Measurements from ENCODE around the gene NAV2. TPM values are rescaled to one million over a fixed set of nuclear protein-coding genes. Genes with fewer than 3 reads are reported as not detected.
A peak's percentile ranks its signal among the peaks of the same experiment; 100 is the strongest.

The NAV2 gene
- total RNA-seq, 1 donor from 2014 or later, result 17.0 TPM

DNA sequence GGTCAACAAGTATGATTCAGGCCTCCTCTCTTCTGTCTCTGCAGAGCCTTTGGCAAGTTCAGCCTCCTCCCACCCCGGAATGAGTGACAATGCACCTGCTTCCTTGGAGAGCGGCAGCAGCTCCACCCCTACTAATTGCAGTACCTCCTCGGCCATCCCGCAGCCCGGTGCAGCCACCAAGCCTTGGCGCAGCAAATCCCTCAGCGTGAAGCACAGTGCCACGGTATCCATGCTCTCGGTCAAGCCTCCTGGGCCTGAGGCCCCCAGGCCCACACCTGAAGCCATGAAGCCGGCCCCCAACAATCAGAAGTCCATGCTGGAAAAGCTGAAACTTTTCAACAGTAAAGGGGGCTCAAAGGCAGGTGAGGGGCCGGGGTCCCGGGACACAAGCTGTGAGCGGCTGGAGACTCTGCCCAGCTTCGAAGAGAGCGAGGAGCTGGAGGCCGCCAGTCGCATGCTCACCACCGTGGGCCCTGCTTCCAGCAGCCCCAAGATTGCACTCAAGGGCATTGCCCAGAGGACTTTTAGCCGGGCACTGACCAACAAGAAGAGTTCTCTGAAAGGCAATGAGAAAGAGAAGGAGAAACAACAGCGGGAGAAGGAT, 220.6 kb downstream of the NAV2 start:
- no peak for ATAC-seq

DNA sequence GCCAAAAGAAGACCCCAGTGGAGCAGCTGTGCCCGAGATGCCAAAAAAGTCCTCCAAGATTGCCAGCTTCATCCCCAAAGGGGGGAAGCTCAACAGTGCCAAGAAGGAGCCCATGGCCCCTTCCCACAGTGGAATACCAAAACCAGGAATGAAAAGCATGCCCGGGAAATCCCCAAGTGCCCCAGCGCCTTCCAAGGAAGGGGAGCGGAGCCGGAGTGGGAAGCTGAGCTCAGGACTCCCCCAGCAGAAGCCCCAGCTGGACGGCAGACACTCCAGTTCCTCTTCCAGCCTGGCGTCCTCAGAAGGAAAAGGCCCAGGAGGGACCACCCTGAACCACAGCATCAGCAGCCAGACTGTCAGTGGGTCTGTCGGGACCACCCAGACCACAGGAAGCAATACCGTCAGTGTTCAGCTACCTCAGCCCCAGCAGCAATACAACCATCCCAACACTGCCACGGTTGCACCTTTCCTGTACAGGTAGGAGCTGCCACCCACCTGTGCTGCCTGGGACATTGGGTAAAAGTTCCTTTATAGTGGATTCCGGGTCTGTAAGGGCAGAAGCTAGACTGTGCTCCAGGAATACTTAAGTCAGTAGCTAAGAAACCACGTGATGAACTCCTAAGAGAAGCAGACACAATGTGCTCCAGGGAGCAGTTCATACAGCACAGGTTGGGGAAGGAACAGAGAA, 221.3 kb downstream of the NAV2 start:
- ATAC-seq, result no peak

DNA sequence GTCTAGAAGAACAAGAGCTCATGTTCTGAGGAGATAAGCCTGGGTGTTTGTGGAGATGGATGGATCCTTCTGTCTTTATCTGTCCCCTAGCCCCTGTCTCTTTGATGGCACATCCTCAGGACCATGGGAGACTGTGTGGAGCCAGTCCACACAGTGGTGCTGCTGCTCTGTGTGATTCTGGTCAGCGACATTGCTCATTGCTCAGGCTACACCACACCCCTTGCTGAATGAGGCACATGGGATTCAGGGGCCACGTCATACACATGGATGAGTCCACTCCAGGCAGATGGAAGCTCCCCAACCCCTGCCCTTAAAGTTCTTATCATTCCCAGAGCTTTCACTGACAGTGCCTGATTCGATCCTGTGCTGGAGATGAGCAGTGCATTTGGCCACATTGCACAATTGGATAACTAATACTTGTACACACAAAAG, 222.2 kb downstream of the NAV2 start:
- ATAC-seq, result peak; percentile 19

DNA sequence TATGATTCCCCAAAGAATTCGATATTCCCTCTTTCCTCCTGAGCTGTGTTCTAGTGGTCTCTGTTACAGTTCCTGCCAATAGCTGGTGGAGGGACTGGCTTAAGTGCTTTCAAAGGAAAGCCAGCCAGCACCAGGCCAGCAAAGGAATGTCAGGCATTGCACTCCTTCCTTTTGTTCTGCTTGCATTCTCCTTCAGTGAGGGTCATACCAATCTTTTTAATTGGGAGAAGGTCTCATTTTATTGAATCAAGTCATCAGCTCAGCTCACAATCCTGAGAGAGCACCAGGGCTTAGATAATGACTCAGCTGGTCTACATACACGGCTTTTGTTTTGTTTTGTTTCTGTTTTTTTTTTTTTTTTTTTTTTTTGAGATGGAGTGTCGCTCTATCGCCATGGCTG, 222.9 kb downstream of the NAV2 start:
- no peak for ATAC-seq

DNA sequence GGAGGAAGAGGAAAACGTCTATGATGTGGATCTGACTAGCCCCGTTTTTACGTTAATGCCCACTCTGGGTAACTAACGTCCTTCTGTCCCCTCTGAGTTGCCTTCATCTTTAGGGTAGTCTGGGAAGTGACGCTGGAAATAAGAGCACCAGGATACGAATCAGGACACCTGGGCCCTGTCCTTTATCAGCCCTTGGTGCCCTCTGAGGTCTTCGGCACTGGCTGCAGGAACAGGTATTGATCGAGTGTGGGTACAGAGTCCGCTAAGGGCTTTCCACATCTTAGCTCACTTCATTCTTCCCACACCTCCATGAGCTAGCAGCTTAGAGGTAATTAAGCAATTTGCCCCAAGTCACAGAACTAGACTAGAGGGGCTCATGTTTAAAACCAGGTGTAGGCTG, 223.8 kb downstream of the NAV2 start:
- ATAC-seq, result no peak

DNA sequence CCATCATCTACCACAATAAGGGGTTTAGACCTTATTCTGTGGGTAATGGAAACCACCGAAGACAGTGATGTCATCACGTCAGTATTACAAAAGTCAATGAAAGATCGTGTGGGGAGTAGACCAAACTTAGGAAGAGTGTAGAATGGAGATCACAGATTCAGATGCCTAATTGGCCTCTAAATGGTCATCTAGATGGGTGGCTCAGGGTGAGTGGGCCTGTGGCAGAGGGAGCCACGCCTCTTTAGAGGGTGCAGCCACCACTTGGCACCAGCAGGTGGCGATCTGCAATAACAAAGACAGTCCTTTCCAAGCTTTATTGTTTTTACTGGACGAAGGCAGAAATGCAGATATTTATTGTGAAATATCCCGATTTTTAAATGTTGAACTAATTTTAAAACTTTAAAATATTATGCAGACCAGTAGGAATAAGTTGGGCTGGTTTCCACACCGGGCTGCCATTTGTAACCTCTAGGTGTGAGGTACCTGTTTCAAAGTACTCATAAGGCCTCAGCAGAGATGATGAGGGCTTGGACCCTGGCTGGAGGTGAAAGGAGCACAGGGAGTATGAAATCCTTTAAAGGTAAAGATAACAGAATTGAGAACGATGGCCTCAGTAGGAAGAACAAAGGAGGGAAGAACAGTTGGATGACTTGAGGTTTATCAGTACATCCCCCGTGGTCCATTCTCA, 225.7 kb downstream of the NAV2 start:
- ATAC-seq, result peak; percentile 68

DNA sequence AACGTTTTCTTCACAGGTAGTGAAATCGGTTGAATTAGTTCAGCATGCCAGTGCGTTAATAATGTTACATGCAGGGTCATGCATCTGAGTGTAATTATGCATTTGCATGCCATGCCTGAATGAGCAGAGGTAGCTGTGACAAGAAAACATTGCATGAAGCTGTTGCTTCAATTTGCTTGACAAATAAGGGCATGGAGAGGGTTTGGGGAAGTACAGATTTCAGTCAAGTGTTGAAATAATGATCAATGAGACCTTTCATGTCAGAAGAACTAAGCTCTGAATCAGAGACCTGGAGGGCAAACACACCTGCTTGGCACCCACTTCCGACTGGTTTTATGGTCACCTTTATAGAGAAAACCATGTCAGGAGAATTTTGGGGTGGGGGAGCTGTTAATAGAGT, 226.2 kb downstream of the NAV2 start:
- ATAC-seq, result peak; percentile 67

DNA sequence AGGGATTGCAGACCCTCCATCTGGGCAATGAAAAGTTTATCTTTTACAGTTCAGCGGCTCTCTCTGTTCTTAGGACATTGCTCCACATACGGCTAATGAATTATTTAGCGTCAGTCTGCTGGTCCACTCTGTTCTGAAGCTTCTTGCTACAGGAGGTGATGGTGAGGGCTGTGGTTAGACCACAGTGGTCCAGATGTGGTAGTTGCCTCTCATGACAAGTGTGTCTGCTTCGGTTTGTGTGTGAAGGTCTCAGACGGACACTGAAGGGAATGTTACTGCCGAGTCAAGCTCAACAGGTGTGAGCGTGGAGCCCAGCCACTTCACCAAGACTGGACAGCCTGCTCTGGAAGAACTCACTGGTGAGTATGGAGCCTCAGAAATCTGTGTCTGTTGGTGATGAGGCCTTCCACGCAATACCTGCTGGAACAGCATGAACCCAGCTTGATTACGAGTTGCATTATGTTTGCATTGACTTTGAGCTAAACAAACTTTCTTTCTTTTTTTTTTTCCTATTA, 226.8 kb downstream of the NAV2 start:
- ATAC-seq, result no peak

DNA sequence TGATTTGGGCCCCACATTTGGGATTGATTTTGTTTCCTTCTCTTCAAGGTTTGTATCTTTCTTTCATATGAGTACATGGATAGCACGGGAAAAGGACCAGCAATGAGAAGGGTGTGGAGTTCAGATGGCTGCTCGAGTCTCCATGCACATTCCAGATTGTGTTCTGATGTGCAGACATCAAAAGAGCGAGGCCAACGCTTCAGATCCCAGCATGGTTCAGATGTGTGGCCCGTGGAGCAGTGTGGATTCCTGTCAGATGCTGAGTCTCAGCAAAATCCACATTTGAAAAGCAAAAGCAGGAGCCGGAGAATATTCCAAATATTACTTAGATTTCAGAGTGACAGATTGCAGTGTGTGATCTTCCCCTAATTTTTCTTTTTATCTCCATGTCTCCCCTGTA, 228.2 kb downstream of the NAV2 start:
- no peak for ATAC-seq

DNA sequence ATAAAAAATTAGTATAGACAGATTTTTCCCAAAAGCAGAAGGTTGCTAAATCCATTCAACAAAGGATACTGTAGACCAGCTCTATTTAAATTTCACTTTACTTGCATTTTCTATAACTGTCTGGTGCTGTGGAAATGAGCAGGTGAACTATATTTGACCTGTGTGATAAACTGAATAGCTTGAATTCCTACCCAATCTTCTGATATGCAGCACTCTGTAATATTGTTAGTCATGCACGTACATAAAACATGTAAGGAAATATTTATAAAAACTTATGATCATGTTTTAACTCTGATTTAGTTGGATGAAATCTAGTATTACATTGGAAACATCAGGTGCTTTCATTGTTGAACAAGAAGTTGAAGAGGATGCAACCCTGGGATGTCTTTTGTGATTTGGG, 234.0 kb downstream of the NAV2 start:
- ATAC-seq, result no peak

DNA sequence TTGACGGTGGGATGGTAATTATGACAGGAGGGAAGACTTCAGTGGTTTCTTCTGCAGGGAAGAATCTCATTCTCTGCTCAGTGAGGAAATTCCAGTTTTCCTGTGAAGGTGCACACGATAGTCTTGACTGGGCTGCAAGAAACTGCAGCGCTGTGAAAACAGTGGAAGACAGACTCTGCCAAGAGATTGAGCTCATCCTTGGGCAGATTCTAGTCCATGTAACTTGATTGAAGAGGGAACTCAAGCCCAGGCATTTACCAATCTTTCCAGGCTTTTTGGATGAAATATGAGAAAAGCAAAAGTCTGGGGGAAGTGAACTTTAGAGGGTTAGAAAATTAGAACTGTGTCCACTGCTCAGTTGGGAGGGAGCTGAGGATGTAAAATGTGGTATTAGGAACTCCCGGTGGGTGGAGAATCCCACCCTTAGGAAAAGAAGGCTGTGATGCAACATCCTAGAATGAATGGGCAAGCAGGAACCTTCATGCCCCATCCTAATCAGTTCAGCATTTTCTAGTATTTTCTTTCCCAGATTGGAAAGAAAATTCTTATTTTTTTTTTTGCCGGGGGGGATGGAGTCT, 235.0 kb downstream of the NAV2 start:
- no peak for ATAC-seq

DNA sequence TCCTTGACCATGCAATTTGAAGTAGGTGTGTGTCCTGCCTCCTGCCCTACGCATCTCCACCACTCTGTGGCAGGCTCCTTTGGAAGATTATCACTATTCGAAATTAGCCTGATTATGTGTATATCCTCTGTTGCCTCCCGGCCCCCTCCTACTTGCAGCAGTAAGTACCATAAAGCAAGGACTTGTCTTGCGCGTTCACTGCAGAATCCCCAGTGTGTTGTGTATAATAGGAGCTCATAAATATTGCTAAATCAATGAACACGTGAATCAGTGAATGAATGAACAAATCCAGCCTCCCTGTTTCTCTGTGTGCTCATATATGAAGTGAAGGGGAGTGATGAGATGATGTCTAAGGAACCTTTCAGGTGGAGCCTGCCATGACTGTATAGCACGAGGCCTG, 237.0 kb downstream of the NAV2 start:
- no peak for ATAC-seq

DNA sequence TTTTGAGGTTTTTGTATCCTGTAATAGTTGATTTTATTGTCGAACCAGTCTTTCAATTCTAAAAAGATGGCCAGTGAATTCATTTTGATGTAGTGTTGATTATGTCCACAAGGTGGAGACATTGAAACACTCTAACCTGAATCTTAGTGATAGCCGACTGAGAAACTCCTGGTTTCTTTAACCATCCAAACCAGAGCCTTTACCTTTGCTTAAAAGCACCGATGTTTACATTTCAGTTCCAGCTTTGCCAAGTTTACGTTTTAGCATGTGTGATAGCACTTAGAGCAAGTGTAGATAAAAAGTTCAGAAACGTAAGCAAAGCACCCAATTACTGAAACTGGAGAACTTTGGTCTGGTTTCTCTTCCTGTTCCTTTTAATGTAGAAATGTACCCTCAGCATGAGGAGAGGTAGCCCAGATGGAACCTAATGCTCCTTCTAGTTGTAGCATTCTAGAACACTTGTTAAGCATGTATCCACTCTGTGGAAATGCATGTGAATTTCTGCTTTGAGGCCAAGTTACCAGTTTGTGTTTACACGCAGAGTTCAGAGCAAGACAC, 239.0 kb downstream of the NAV2 start:
- peak; percentile 76 for ATAC-seq

DNA sequence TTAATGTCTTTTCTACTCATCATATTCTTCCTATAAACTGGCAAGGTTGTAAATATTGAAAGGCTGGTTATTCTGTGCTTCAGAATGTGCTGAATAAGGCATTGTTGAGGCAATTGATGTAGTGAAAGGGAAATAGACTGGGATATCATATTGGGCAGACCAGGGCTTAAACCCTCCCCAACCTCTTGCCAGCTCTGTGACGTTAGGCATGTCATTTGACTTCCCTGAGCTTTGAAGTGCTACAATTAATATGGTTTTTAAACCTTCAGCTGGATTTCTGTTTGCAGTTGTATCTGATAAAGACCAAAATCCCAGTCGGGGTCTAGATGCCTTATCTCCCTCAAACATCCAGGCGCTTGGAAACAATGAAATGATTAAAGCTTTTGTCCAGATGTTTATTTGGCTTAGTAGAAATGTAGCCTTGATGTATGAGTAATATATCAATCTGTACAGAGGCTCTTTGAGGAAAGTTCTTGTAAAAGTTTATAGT, 239.5 kb downstream of the NAV2 start:
- ATAC-seq, result no peak

DNA sequence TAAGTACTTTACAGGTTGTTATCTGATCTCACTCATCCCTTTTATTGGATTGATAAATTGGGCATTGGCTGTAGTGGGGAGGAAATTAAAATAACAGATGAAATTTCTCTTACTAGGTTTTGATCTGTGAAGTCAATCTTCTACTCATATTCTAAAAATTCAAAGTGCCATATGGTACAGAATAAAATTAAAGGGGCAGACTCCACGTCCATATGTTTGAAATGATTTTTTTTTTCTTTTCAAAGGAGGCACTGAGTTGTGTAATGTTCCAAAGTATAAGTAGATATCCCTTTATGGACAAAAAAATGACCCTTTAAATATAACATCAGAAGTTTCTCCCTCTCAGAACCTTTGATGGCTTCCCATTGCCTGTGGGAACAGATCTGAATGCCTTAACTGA, 240.3 kb downstream of the NAV2 start:
- no peak for ATAC-seq

DNA sequence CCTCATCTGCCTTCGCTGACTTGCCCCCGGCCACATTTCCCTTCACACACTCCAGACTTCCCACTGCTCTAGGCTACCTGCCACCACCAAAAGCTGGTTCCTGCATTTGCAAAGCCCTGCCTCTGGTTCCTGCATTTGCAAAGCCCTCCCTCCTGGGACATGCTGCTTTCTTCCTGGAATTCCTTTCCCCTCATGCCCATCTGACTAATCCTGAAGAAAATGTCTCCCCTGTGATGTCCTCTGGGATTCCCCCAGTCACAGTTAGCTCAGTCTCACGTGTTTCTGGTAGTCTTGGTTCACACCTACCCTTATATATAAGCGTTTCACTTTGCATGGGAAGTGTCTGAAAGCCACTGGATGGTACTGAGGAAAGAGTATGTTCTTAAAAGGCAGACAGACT, 240.7 kb downstream of the NAV2 start:
- ATAC-seq, result no peak

DNA sequence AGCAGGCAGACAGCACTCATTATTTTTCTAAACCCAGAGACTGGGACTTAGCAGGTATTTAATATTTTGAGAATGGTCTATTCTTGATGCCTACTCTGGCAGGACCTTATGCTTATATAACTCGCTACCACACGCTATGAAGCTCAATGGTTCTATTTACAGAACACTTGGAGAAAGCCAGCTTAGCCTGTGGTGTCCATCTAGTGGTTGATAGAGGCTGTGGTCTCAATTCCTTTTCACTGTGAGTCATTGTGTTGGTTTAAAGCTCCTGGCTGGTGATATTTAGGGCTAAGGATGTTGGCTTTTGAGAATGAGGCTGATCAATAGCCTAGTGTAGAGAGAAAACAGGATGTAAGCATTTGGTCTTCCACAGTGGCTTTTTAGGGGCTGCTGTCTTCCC, 241.3 kb downstream of the NAV2 start:
- ATAC-seq, result peak; percentile 49

DNA sequence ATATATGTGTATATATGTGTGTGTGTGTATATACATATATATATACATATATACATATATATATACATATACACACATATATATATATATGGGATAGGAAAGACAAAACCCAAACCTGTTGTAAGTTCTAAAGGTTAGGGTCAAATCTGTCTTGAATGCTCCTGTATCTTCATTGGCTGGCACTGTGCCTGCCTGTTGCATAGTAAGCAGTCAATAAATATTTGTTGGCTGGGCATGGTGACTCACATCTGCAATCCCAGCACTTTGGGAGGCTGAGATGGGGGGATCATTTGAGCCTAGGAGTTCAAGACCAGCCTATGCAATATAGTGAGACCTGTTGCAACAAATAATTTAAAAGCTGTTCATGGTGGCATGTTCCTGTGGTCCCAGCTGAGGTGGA, 242.3 kb downstream of the NAV2 start:
- ATAC-seq, result no peak

DNA sequence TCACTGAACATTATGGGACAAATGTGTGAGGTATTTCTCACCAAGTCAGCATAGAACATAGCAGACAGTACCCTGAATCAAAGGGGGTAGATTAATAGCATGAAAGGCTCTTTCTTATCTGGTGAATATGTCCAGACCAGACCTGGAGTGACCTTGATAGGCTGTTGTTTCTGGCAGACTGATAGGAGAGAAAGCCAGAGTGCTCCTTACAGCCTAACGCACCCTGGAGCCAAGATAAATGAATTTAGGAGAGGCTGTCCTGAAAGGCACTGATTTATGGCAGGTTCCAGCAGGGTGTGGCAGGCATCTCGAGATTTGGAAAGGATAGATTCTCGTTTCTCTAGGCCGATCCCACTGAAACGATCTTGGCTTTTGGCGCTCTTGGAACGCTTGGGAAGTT, 243.0 kb downstream of the NAV2 start:
- ATAC-seq, result no peak

DNA sequence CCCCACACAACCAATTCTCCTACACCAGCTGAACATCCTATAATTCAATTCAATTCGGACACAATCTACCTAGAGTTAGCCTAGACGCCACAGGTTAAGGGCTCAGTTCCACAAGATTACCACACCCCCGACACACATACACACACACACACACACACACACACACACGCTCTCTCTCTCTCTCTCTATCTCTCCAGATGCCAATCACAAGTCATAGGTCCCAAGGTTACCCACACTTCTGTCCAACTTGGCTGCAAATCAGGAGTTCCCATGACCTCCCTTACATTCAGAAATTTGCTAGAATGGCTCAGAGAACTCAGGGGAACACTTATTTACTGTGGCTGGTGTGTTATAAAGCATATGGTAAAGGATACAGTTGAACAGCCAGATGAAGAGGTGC, 243.6 kb downstream of the NAV2 start:
- ATAC-seq, result no peak

DNA sequence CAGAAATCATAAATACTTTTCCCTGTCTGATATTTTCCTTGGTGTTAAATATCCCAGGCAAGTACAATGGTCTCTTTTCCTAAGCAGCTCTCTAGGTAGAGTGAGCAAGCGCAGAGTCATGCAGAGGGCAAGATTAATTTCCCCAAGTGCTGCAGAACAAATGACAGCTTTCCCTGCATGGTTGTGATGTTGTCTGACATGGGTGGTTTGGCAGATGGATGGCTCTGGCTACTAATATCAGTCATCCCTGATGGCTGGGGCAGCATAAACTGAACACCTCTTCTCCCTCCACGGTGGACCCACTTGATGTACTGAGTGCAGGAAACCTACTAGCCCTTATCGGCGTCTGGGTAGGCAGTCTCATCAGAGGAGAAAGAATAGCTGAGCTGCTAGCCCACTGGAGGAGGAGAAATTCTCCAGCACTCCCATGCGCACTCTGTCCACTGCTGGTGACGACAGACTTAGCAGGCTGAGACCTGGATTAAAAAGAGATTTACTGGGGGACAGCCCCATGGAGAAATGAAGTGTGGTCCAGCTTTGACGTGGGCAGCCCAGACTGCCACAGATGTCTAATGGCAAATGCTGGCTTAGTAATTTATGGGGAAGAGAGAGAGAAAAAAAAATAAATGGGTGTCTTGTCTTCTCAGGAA, 244.8 kb downstream of the NAV2 start:
- ATAC-seq, result no peak

DNA sequence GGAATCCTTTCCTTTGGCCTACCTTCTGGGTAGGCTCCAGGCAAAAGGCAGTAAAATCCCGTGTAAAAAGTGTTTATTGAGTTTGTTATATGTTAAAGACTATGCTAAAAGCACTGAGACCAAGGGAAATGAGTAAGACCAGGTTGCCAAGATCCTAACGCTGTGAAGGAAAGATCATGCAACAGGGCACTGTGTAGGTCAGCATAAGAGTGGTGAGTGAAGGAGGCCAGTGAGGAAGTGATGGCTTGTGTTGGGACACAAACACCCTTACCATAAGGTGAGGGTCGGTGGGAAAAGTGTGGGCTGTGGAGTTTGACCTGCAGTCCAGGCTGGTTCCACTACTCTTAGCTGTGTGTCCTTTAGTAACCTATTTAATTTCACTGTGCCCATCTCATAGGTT, 245.6 kb downstream of the NAV2 start:
- ATAC-seq, result no peak

DNA sequence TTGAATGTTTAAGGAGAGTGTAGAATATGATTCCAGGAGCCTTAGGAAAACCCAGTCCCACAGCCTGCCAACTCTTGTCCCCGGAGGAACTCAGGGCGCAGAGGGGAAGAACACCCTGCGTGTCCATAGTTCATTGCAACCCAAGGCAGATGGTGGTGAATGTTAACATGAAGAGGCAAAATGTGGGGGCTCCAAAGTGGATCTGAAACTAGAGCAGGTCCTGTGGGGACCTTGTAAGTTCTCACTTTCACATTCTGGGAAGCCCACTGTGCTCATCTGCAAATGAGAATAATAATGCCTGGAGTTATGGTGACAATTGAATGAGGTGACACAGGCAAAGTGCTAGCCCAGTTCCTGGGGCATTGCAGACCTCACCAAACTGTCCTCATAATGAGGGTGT, 246.6 kb downstream of the NAV2 start:
- no peak for ATAC-seq
